Left hindlimb (tissue), 1 donor: ENCODE data around the gene KANSL1.

ENCODE experiments used
- DNase-seq: peaks from one replicate; pipeline ENCODE4 v3.0.0-alpha.2; 2018

Gene KANSL1

GRCh38 chr17:46060461-46060860 is 132.8 kb downstream of the KANSL1 start:
- DNase-seq: no peak

- no peak for DNase-seq
These were observed 133.7 kb downstream of the KANSL1 start for GRCh38 chr17:46059486-46059885.

GRCh38 chr17:46057366-46057765 is 135.9 kb downstream of the KANSL1 start:
- no peak for DNase-seq

GRCh38 chr17:46056800-46057304 is 136.4 kb downstream of the KANSL1 start:
- DNase-seq: no peak

GRCh38 chr17:46053911-46054534 is 139.2 kb downstream of the KANSL1 start:
- no peak for DNase-seq

GRCh38 chr17:46049656-46050055 is 143.6 kb downstream of the KANSL1 start:
- no peak for DNase-seq

- no peak for DNase-seq
These were observed 145.4 kb downstream of the KANSL1 start for GRCh38 chr17:46047856-46048255.

- no peak for DNase-seq
These were observed 145.8 kb downstream of the KANSL1 start for GRCh38 chr17:46047398-46047797.

GRCh38 chr17:46046957-46047356 is 146.3 kb downstream of the KANSL1 start:
- no peak for DNase-seq

- DNase-seq: no peak
These were observed 147.6 kb downstream of the KANSL1 start for GRCh38 chr17:46045639-46046038.

GRCh38 chr17:46044989-46045388 is 148.2 kb downstream of the KANSL1 start:
- no peak for DNase-seq

GRCh38 chr17:46044286-46044928 is 148.8 kb downstream of the KANSL1 start:
- DNase-seq: peak; percentile 76

GRCh38 chr17:46043606-46044005 is 149.6 kb downstream of the KANSL1 start:
- no peak for DNase-seq

- no peak for DNase-seq
These were observed 150.3 kb downstream of the KANSL1 start for GRCh38 chr17:46042925-46043324.

GRCh38 chr17:46042246-46042645 is 151.0 kb downstream of the KANSL1 start:
- DNase-seq: no peak

- DNase-seq: no peak
These were observed 153.5 kb downstream of the KANSL1 start for GRCh38 chr17:46039592-46040186.

GRCh38 chr17:46038937-46039336 is 154.3 kb downstream of the KANSL1 start:
- no peak for DNase-seq

GRCh38 chr17:46038414-46038813 is 154.8 kb downstream of the KANSL1 start:
- no peak for DNase-seq

- no peak for DNase-seq
These were observed 155.4 kb downstream of the KANSL1 start for GRCh38 chr17:46037722-46038255.

GRCh38 chr17:46036491-46036890 is 156.7 kb downstream of the KANSL1 start:
- DNase-seq: no peak

GRCh38 chr17:46035112-46035818 is 158.0 kb downstream of the KANSL1 start:
- no peak for DNase-seq

- DNase-seq: no peak
These were observed 159.8 kb downstream of the KANSL1 start for GRCh38 chr17:46033392-46033791.

GRCh38 chr17:46032909-46033308 is 160.3 kb downstream of the KANSL1 start:
- DNase-seq: no peak
